Muscle of leg (tissue), 11 donors: ENCODE results near the gene HS3ST3B1. TPM values are rescaled to one million over a fixed set of nuclear protein-coding genes. Genes with fewer than 3 reads are reported as not detected.

Source experiments
- DNase-seq: peaks from one replicate; pipeline ENCODE4 v3.0.0; 2013
- H3K27ac ChIP-seq: one replicate; pipeline ENCODE4 v1.5.1; 2013; ENCODE audit warnings: mild to moderate bottlenecking, low read length, control low read depth
- H3K27me3 ChIP-seq: one replicate; pipeline ENCODE4 v1.6.1; 2013; ENCODE audit warnings: low read length; ENCODE audit not compliant: control insufficient read depth, insufficient read depth
- H3K36me3 ChIP-seq: one replicate; pipeline ENCODE4 v1.6.1; 2013; ENCODE audit warnings: low read length; ENCODE audit not compliant: control insufficient read depth, insufficient read depth
- H3K4me1 ChIP-seq: one replicate; pipeline ENCODE4 v1.6.1; 2013; ENCODE audit warnings: low read length; ENCODE audit not compliant: control insufficient read depth, insufficient read depth
- H3K4me3 ChIP-seq: one replicate; pipeline ENCODE4 v1.5.1; 2013; ENCODE audit warnings: low read length, control low read depth
- H3K9me3 ChIP-seq: replicated peaks from 2 replicates; pipeline ENCODE4 v1.6.1; 2013; ENCODE audit warnings: low read depth, low read length; ENCODE audit not compliant: control insufficient read depth
- WGBS: methylation state at CpG from one replicate; pipeline ENCODE4 v1.1.5; 2013; ENCODE audit warnings: missing lambda C conversion rate; ENCODE audit not compliant: insufficient coverage; 5-methylcytosine and 5-hydroxymethylcytosine counted together
- polyA plus RNA-seq, 8 donors: library from polyadenylated mRNA; unstranded; fragments of 120-200 nt; gene quantifications; one replicate each; pipeline versions ENCODE4 v1.2.1 to v1.2.3, GENCODE V29; 2013; ENCODE audit warnings: inconsistent platforms in 1 of 8, low replicate concordance in 1 of 8; ENCODE audit not compliant: insufficient read length in 8 of 8, insufficient read depth in 1 of 8
- total RNA-seq: library from RNA; stranded (reverse); fragments of 120-200 nt; gene quantifications from one replicate; pipeline ENCODE4 v1.2.4, GENCODE V29; 2013

The HS3ST3B1 gene
- total and polyA plus RNA-seq, 9 donors = 1.0 to 4.6 (median 2.2) TPM

DNA sequence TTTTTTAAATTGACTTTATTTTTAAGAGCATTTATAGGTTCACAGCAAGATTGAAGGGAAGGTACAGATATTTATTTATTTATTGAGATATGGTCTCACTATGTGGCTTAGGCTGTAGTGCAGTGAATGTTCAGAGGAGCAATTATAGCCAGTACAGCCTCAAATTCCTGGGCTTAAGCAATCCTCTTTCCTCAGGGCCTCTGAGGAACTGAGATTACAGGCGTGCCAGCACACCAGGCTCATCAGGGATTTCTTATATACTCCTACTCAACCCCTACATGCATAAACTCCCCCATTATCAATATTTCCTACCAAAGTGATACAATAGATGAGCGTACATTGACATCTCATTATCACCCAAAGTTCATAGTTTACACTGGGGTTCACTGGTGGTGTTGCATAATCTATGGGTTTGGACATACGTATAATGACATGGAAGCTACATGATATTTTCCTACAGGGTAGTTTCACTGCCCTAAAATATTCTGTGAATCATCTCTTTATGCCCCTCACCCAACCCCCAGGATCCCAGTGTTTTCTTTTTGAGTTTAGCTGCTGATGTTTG is 33.5 kb downstream of the HS3ST3B1 start:
- H3K27me3 ChIP-seq = no peaks in the 10 kb centered on the region
- 40% methylated on average over 1 of the region's 3 CpGs for WGBS
- H3K4me1 ChIP-seq = peaks cover 6% of the 10 kb centered on the region
- H3K4me3 ChIP-seq = no peak overlapping the region
- DNase-seq = no peak
- no peak overlapping the region for H3K27ac ChIP-seq
- H3K36me3 ChIP-seq = no peaks in the 10 kb centered on the region
- no peaks in the 10 kb centered on the region for H3K9me3 ChIP-seq

- no peak for DNase-seq
- Histone ChIP-seq H3K9me3 (no peaks in the 10 kb centered on the region), H3K27me3 (no peaks in the 10 kb centered on the region), H3K36me3 (no peaks in the 10 kb centered on the region), H3K4me1 (peaks cover 6% of the 10 kb centered on the region), H3K4me3 (no peak overlapping the region), H3K27ac (no peak overlapping the region)
- WGBS = 25% methylated on average over 2 of the region's 2 CpGs
Observed at GRCh38 chr17:14334919-14335318, 34.0 kb downstream of the HS3ST3B1 start.

GRCh38 chr17:14336418-14336817 is 35.5 kb downstream of the HS3ST3B1 start:
- Histone ChIP-seq H3K36me3 (no peaks in the 10 kb centered on the region), H3K4me1 (no peaks in the 10 kb centered on the region), H3K9me3 (no peaks in the 10 kb centered on the region), H3K27ac (no peak overlapping the region), H3K4me3 (no peak overlapping the region), H3K27me3 (no peaks in the 10 kb centered on the region)
- DNase-seq = no peak
- whole genome bisulfite sequencing = 80% methylated on average over 2 of the region's 4 CpGs

GRCh38 chr17:14337596-14338079 is 36.8 kb downstream of the HS3ST3B1 start:
- H3K9me3 ChIP-seq = no peaks in the 10 kb centered on the region
- 90% methylated on average over 3 of the region's 3 CpGs for WGBS
- H3K27ac ChIP-seq = no peak overlapping the region
- no peaks in the 10 kb centered on the region for H3K4me1 ChIP-seq
- no peak overlapping the region for H3K4me3 ChIP-seq
- no peaks in the 10 kb centered on the region for H3K27me3 ChIP-seq
- DNase-seq = no peak
- no peaks in the 10 kb centered on the region for H3K36me3 ChIP-seq

DNA sequence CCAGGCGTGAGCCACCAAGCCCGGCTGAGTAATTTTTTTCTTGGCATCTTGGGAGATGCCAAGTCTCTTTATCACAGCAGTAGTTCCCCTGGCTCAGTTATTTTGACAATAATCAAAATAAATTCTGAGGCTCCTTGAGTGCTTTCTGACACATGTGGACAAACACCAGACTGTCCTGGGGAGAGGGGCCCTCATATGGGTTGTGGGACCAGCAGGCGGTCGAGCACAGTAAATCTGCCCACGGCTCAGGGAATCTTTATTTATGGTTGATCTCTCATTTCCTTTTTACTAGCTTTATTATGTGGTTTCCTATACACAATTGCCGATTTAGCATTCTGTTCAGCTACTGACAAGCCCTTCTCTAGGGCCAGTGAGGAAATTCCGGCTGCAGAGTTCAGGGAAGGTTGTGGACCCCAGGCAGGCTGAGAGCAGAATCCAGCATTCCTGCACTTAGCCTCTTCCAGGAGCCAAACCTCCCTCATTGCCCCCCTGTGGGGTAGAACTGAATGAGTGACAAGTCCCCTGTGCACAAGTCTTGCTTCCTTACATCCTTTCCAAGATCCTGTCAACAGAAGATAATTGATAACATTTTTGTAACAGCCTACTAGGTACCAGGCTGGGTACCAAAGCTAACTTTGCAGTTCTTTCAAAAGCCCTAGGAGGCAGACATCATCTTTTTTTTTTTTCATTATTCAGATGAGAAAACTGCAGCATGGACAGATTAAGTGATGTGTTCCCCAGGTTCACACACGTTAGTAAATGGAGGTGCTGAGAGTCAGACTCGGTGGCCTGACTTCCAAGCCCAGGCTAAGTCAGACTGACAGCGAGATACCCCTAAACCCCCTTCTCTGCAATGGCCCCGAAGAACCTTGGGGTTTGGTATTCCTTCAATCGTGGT is 40.2 kb downstream of the HS3ST3B1 start:
- 25% methylated on average over 2 of the region's 12 CpGs for WGBS
- no peaks in the 10 kb centered on the region for H3K4me1 ChIP-seq
- no peak overlapping the region for H3K4me3 ChIP-seq

DNA sequence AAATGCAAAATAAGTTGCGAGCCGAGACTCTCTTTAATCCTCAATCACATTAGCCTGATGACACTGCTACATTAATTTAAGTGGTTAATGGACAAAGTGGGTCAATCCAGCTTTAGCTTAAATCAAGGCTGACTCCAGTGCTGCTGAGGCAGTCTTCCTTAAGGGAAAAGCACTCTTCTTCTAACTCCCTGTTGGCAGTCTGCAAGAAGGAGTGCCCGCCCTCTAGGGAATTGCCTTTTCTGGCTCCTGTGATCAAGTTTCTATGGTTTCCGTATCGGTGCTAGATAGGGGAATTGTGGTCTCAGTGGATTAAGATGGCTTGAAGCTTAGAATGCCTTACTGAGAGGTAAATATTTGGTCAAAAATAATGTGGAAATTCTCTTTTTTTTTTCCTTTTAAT is 41.0 kb downstream of the HS3ST3B1 start:
- Histone ChIP-seq H3K36me3 (no peaks in the 10 kb centered on the region), H3K4me3 (no peak overlapping the region), H3K4me1 (no peaks in the 10 kb centered on the region), H3K27ac (no peak overlapping the region), H3K27me3 (no peaks in the 10 kb centered on the region), H3K9me3 (no peaks in the 10 kb centered on the region)
- no CpG with 5 or more reads among the region's 5 CpGs for WGBS
- no peak for DNase-seq

More for the DNA sequence above, 40.2 kb downstream of the HS3ST3B1 start:
- Histone ChIP-seq H3K36me3 (no peaks in the 10 kb centered on the region), H3K27me3 (no peaks in the 10 kb centered on the region), H3K9me3 (no peaks in the 10 kb centered on the region), H3K27ac (no peak overlapping the region)
- no peak for DNase-seq

- H3K27ac ChIP-seq = no peak overlapping the region
- H3K4me1 ChIP-seq = no peaks in the 10 kb centered on the region
- no peaks in the 10 kb centered on the region for H3K36me3 ChIP-seq
- H3K27me3 ChIP-seq = no peaks in the 10 kb centered on the region
- DNase-seq = no peak
- H3K4me3 ChIP-seq = no peak overlapping the region
- H3K9me3 ChIP-seq = no peaks in the 10 kb centered on the region
- 90% methylated on average over 5 of the region's 6 CpGs for WGBS
Observed at GRCh38 chr17:14346801-14347200, 45.9 kb downstream of the HS3ST3B1 start.

GRCh38 chr17:14351493-14351892 is 50.6 kb downstream of the HS3ST3B1 start:
- H3K4me3 ChIP-seq = no peak overlapping the region
- no peaks in the 10 kb centered on the region for H3K36me3 ChIP-seq
- no peaks in the 10 kb centered on the region for H3K9me3 ChIP-seq
- DNase-seq = no peak
- H3K27ac ChIP-seq = peak overlapping the region; percentile 42
- no peaks in the 10 kb centered on the region for H3K4me1 ChIP-seq
- 80% methylated on average over 1 of the region's 3 CpGs for WGBS
- no peaks in the 10 kb centered on the region for H3K27me3 ChIP-seq

DNA sequence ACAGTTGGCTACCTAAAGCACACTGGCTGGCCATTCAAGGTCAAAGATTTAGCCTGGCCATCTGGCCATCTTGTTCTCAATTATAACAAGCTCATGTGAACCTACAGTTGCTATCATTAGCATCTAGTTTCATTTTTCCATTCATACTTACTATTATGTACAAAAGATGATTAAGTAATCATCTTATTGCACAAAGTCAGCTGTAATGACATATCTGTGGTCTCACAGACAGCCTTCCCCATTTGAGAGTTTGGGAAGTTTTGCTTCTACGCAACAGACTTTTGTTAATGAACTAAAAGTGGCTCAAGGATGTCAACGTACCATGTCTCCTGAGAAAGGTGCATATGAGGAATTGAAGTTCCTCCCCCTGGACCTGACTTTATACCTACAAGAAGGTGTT is 51.3 kb downstream of the HS3ST3B1 start:
- no peaks in the 10 kb centered on the region for H3K4me1 ChIP-seq
- H3K27ac ChIP-seq = peak overlapping the region; percentile 42
- H3K27me3 ChIP-seq = no peaks in the 10 kb centered on the region
- H3K36me3 ChIP-seq = no peaks in the 10 kb centered on the region
- H3K4me3 ChIP-seq = no peak overlapping the region
- WGBS = no CpG with 5 or more reads among the region's 2 CpGs
- DNase-seq = peak; percentile 17
- H3K9me3 ChIP-seq = no peaks in the 10 kb centered on the region

- H3K4me3 ChIP-seq = no peak overlapping the region
- no peaks in the 10 kb centered on the region for H3K4me1 ChIP-seq
- H3K9me3 ChIP-seq = no peaks in the 10 kb centered on the region
- H3K27me3 ChIP-seq = no peaks in the 10 kb centered on the region
- no peaks in the 10 kb centered on the region for H3K36me3 ChIP-seq
- no peak overlapping the region for H3K27ac ChIP-seq
- DNase-seq = no peak
- WGBS = 37% methylated on average over 5 of the region's 5 CpGs
Observed at GRCh38 chr17:14353861-14354474, 53.1 kb downstream of the HS3ST3B1 start.
